HG03378 (cell line): Measurements from ENCODE around the gene TMEM38A.
"Not testable (repeated sequence)": the region's sequence is repeated elsewhere in the genome, so short reads cannot be mapped to it uniquely, and the experiment has no call there.

Experiments
- ATAC-seq: cut with Tn5 transposase; IDR thresholded peaks from one replicate; pipeline ENCODE4 v1.9.1; 2021; ENCODE audit warnings: mild to moderate bottlenecking, moderate library complexity; ENCODE audit not compliant: unreplicated experiment

TMEM38A gene

GRCh38 chr19:16673231-16673630 lies 12.3 kb downstream of the TMEM38A start:
- no peak for ATAC-seq

DNA sequence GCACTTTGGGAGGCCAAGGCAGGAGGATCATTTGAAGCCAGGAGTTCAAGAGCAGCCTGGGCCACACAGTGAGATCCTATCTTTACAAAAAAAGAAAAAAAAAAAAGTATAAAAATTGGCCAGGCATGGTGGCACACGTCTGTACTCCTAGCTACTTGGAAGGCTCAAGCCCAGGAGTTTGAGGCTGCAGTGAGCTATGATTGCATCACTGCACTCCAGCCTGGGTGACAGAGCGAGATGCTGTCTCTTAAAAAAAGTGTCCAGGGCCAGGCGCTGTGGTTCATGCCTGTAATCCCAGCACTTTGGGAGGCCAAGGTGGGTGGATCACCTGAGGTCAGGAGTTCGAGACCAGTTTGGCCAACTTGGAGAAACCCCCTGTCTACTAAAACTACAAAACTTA lies 12.9 kb downstream of the TMEM38A start:
- not testable (repeated sequence) for ATAC-seq

DNA sequence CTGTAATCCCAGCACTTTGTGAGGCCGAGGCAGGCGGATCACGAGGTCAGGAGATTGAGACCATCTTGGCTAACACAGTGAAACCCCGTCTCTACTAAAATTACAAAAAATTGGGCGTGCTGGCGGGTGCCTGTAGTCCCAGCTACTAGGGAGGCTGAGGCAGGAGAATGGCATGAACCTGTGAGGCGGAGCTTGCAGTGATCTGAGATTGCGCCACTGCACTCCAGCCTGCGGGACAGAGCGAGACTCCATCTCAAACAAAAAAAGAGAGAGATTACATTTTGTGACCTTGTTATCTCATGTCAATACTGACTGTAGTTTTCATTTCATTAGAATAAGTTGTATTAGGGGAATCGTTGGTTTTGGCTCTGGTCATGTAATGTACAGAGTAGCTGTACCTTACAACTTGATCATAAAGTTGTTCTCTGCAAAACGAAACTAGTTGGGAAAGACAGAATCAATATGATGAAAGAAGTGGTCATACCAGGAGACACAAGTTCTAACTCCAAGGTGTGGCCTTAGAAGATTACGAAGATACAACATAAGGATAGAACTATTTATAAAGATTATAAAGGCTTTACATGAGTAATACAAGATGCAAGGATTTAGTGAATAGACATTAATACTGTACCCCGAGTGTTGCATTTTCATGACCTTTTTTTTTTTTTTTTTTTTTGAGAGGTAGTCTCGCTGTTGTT lies 15.3 kb downstream of the TMEM38A start:
- ATAC-seq: no peak

DNA sequence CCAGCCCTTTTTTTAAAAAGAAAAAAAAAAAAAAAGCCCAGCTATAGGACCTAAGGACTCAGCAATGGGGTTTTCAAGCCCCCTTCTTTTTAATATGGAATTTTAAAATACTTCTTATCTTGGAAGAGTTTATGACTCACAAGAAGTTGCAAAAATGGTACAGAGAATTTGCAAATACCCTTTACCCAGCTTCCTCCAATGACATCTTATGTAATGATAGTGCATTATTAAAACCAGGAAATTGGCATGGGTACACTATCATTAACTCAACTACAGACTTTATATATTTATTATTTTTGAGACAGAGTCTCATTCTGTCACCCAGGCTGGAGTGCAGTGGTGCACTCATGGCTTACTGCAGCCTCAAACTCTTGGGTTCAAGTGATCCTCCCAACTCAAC lies 16.1 kb downstream of the TMEM38A start:
- no peak for ATAC-seq

DNA sequence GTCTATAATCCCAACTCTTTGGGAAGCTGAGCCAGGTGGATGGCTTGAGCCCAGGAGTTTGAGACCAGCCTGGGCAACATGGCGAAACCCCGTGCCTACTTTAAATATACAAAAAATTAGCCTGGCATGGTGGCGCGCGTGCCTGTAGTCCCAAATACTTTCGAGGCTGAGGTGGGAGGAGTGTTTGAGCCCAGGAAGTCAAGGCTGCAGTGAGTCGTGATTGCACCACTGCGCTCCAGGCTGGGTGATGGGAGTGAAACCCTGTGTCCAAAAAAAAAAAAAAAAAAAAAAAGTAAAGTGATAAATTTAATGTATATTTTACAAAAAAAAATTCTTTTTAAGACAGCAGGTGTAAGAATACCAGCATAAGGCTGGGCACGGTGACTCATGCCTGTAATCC lies 17.6 kb downstream of the TMEM38A start:
- ATAC-seq: no peak

GRCh38 chr19:16679811-16680210 lies 18.9 kb downstream of the TMEM38A start:
- ATAC-seq: no peak

GRCh38 chr19:16682539-16682938 lies 21.6 kb downstream of the TMEM38A start:
- ATAC-seq: no peak

DNA sequence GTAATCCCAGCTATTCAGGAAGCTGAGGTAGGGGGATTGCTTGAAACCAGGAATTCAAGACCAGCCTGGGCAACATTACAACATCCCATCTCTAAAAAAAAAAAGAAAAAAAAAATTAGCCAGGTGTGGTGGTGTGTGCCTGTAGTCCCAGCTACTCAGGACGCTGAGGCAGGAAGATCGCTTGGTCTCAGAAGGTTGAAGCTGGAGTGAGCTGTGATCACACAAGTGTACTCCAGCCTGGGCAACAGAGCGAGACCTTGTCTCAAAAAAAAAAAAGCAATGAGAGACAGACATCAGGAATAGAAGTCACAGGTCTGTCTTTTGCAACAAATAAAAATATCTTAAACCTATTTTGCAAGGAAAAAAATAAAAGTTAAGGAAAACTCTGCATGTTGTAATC lies 23.3 kb downstream of the TMEM38A start:
- ATAC-seq: no peak

DNA sequence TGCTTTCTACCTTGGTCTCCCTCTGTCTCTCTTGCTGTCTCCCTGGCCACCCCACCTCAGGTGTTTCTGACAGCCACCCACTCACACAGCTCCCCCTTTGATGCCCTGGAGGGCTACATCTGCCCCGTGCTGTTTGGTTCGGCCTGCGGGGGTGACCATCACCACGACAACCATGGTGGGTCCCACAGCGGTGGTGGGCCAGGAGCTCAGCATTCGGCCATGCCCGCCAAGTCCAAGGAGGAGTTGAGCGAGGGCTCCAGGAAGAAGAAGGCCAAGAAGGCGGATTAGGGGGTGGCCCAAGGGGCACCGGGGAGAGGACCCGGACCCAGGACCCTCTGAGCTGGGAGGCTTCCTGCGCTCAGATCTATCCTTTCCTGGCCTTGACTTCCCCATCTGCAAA lies 27.1 kb downstream of the TMEM38A start:
- no peak for ATAC-seq

DNA sequence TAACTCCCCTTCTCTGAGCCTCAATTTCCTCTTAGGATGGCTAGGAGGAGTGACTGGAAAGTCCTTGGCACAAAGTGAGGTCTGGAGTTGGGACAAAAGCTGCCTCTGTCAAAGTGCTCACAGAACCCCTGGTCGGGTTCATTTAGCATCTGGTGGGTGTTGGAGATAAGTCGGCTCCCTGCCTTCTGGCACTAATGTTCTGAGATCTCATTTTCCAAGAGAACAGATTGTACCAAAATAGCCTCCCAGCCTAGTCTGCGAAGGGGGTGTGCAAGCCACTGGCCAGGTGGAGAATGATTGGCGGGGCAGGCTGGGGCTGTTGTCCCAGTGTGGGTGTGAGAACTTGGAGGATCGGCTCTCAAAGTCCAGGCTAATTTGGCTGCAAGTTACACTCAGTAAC lies 38.0 kb downstream of the TMEM38A start:
- ATAC-seq: no peak

DNA sequence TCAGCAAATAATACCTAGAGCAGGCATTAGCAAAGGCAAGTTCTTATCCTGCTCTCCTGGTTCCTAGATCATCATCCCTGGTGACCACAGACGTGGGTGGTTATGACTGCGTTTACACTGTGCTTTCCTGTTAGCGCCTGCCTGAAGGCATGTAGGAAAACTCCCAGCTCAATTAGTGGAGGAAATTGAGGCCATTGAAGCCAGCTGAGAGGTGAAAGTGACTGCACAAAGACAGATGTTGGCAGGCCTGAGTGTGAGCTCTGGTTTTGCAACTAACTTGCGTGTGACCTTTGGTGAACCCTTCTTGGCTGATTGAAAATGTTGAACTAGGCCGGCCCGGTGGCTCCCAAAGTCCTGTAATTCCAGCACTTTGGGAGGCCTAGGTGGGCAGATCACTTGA lies 41.2 kb downstream of the TMEM38A start:
- no peak for ATAC-seq

GRCh38 chr19:16703677-16704076 lies 42.7 kb downstream of the TMEM38A start:
- ATAC-seq: no peak

- ATAC-seq: not testable (repeated sequence)
These were observed 49.9 kb downstream of the TMEM38A start for GRCh38 chr19:16710870-16711269.

DNA sequence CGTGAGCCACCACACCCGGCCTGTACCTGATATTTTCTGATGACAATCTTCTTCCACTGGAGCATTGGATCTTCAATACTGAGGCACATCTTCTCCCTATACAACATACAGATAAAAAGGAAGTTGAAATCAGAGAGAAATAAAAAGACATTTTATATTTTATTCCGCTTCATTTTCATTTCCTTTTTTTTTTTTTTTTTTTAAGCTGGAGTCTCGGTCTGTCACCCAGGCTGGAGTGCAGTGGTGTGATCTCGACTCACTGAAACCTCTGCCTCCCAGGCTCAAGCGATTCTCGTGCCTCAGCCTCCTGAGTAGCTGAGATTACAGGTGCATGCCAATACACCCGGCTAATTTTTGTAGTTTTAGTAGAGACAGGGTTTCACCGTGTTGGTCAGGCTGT lies 51.4 kb downstream of the TMEM38A start:
- ATAC-seq: not testable (repeated sequence)

DNA sequence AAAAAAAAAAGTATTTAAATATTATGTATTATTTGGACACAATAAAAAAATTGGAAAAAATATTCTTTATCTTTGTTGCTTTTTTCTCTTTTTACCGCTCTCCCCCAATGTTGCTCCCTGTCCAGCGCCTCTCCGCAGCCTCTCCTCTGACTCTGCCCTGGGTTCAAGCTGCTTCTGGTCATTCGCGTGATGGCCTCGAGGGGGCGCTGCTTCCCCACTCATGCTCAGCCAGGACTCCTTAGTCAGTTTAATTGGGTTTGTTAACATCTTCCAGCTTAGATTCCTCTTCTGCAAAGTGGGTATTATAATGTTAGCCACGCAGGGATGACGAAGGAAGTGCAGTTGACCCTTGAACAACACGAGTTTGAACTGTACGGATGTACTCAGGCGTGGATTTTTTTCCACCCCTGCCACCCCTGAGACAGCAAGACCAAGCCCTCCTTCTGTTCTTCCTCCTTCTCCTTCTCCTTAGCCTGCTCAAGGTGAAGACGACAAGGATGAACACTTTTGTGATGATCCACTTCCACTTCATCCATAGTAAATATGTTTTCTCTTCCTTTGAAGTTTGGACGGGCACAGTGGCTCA lies 53.9 kb downstream of the TMEM38A start:
- ATAC-seq: no peak

DNA sequence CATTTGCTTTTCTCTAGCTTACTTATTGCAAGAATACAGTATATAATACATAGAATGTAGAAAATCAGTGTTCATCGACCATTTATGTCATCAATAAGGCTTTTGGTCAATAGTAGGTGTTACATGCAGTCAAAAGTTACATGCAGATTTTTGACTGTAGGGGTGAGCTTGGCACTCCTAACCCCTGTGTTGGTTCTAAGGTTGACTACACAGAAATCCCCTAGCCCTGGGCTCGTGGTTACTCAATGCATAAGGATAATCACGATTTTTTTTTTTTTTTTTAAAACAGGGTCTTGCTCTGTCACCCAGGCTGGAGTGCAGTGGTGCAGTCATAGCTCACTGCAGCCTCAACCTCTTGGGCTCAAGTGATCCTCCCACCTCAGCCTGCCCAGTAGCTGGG lies 54.7 kb downstream of the TMEM38A start:
- no peak for ATAC-seq

- ATAC-seq: no peak
These were observed 60.1 kb downstream of the TMEM38A start for GRCh38 chr19:16721051-16721450.

- ATAC-seq: no peak
These were observed 61.7 kb downstream of the TMEM38A start for GRCh38 chr19:16722591-16722990.

DNA sequence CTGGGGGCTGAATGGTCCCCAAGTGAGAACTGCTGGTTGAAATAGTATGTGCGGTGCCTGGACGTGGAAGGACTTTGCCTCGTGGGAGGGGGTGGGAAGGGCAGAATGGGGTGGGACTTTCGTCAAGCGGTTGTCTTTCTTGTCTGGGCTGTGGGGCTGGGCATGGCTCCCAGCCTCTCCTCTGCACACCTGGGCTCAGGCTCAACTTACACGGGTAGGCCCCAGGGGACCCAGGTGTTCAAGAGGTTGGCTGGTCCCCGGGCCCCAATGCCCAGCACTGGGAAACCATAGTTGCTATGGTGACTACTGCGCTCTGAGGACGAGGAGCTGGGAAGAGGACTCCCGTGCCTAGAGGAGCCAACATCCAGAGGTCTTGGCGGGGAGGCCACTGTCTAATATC lies 66.0 kb downstream of the TMEM38A start:
- no peak for ATAC-seq

DNA sequence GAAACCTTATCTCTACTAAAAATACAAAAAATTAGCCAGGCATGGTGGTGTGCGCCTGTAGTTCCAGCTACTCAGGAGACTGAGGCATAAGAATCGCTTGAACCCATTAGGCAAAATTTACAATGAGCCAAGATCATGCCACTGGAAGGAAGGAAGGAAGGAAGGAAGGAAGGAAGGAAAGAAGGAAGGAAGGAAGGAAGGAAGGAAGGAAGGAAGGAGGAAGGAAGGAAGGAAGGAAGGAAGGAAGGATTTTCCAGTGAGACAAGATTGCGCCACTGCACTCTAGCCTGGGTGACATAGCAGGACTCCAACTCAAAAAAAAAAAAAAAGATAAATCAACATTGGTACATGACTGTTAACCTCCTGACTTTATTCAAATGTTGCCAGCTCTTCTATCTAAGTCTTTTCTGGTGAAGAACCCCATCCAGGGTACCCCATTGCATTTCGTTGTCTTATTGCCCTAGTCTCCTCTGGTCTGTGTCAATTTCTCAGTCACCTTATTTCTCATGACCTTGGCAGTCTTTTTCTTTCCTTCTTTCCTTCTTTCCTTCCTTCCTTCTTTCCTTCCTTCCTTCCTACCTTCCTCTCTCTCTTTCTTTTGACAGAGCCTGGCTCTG lies 74.8 kb downstream of the TMEM38A start:
- not testable (repeated sequence) for ATAC-seq

GRCh38 chr19:16736709-16737108 lies 75.8 kb downstream of the TMEM38A start:
- no peak for ATAC-seq

DNA sequence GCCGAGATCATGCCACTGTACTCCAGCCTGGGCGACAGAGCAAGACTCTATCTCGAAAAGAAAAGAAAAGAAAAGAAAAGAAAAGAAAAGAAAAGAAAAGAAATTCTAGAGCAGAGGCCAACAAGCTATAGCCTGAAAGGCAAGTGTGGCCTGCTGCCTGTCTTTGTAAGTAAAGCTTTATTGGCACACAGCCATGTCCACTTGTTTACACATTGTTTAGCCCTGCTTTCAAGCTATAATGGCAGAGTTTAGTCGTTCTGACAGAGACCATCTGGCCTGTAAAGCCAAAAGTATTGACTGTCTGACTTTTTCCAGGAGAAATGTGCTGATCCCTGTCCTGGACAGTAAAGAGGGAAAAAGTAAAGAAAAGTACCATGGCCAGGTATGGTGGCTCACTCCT lies 77.0 kb downstream of the TMEM38A start:
- ATAC-seq: no peak
